Measurements from ENCODE around the gene STON2.

STON2 gene, protein sequence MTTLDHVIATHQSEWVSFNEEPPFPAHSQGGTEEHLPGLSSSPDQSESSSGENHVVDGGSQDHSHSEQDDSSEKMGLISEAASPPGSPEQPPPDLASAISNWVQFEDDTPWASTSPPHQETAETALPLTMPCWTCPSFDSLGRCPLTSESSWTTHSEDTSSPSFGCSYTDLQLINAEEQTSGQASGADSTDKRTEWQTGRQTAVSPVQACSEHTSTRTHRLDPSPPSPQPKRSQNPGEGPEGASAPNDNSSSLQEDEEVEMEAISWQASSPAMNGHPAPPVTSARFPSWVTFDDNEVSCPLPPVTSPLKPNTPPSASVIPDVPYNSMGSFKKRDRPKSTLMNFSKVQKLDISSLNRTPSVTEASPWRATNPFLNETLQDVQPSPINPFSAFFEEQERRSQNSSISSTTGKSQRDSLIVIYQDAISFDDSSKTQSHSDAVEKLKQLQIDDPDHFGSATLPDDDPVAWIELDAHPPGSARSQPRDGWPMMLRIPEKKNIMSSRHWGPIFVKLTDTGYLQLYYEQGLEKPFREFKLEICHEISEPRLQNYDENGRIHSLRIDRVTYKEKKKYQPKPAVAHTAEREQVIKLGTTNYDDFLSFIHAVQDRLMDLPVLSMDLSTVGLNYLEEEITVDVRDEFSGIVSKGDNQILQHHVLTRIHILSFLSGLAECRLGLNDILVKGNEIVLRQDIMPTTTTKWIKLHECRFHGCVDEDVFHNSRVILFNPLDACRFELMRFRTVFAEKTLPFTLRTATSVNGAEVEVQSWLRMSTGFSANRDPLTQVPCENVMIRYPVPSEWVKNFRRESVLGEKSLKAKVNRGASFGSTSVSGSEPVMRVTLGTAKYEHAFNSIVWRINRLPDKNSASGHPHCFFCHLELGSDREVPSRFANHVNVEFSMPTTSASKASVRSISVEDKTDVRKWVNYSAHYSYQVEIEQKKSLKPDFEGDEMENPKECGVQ

DNA sequence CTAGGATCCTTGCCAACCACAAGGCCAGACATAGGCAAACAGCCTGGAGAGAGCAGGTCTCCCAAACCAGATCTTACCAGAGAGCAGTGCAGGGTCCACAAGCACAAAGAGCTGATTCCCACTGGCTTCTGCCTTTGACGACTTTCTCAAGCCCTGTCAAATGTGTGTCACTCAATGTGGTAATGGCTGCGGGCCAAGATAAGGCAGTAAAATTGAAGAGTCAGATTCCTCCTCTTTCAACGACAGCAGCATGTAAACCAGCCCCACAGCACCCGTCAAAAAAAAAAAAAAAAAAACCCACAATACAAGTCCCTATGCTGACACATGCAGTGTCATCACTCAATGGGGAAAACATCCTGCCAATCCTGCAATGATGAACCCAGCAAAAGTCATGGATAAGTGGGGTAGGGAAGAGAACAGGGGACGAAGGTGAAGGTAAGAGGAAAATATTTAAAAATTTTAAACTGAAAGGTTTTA lies at the start of gene STON2:
STON2 (minus strand) TSS at position 123 of the 477 bp plus-strand sequence. CDS start 1,942 bp downstream, outside the sequence.
- no peaks in the 10 kb centered on the region for H3K36me3 Mint-ChIP-seq
- peaks cover 1% of the 10 kb centered on the region for H3K27me3 Mint-ChIP-seq
- DNase-seq (ENCODE audit: low spot score in 2 of 2) (no peak), ATAC-seq (ENCODE audit: low read depth) (no peak)
- H3K4me1 Mint-ChIP-seq, result no peaks in the 10 kb centered on the region
- H3K27ac Mint-ChIP-seq, result no peak within 1 kb of the TSS
- H3K9me3 Mint-ChIP-seq, result peaks cover 2% of the 10 kb centered on the region
- H3K4me3 Mint-ChIP-seq, result no peak within 1 kb of the TSS

DNA sequence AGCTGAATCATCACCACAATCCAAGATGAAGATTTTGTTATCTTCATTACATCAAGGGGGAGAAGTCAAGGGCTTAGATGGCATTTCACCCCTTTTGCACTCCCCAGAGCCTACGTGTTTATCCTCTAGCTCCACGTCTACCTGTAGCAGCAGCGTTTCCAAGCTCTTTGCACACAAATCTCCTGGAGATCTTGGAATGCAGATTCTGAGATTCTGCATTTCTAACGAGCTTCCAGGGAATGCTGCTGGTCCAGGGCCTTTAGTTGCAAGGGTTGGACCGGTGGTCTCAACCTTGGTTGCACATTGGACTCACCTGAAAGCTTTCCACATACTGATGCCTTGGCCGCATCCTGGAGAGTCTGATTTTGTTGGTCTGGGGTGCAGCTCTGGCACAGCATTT lies 49.5 kb upstream of the STON2 start:
- H3K9me3 Mint-ChIP-seq, result no peaks in the 10 kb centered on the region
- H3K4me3 Mint-ChIP-seq, result no peak overlapping the region
- peaks cover 12% of the 10 kb centered on the region for H3K27me3 Mint-ChIP-seq
- no peak overlapping the region for H3K27ac Mint-ChIP-seq
- no peak for ATAC-seq (ENCODE audit: low read depth)
- no peak for DNase-seq (ENCODE audit: low spot score in 2 of 2)
- no peaks in the 10 kb centered on the region for H3K4me1 Mint-ChIP-seq
- H3K36me3 Mint-ChIP-seq, result no peaks in the 10 kb centered on the region

DNA sequence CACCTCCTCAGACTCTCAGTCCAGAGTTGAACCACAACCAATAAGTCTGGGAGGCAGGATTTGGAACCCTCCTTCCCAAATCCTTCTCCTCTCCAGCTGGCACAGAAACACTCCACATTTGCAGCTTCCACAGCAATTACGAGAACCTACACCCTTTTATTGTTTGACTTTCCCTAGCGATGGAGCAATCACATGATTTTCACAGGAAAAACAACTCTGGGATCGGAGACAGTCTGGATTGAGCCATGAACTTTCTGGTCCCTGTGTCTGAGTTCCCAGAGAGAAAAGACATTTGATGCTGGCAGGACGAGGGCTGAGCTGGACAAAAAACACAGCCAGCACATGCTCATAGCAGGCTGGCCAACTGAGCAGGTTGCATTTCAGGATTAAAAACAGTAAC lies 49.0 kb upstream of the STON2 start:
- no peak overlapping the region for H3K4me3 Mint-ChIP-seq
- no peak for DNase-seq (ENCODE audit: low spot score in 2 of 2)
- H3K36me3 Mint-ChIP-seq, result no peaks in the 10 kb centered on the region

DNA sequence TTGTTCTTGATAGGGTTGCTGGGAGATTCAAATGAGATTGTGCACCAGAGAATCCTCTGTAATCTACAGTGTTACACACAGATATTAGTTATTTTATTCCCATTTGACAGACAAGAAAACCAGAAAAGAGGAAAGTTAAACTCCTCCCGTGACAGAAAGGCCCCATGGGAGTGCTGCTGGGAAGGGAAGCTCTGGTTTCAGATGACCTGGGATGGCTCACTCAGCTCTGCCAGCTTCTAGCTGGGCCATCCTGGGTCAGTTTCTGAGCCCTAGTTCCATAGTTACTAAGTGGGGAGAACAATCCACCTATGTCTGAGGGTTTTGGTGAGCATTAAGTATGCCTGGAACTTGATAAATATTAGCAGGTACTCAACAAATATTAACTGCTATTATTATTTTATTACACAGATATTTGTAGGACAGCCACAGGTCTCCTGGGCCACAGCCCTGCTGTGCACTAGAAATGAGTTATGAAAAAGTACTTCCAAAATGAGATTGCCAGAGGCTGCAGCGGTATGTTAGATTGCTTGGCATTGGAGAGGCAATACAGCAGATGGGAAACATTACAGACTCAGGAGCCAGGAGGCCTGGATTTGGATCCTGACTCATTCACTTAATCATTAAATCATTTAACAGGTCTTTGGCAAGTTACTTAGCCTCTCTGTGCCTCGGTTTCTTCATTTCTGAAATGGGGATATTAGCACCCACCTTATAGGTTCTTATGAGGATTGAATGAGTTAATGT lies 47.1 kb upstream of the STON2 start:
- H3K36me3 Mint-ChIP-seq, result no peaks in the 10 kb centered on the region
- H3K27ac Mint-ChIP-seq, result no peak overlapping the region
- no peaks in the 10 kb centered on the region for H3K4me1 Mint-ChIP-seq
- ATAC-seq (ENCODE audit: low read depth) (no peak), DNase-seq (ENCODE audit: low spot score in 2 of 2) (no peak)
- H3K4me3 Mint-ChIP-seq, result no peak overlapping the region
- H3K27me3 Mint-ChIP-seq, result peaks cover 21% of the 10 kb centered on the region
- H3K9me3 Mint-ChIP-seq, result peaks cover 2% of the 10 kb centered on the region

More for the DNA sequence above, 49.0 kb upstream of the STON2 start:
- H3K27me3 Mint-ChIP-seq, result peaks cover 12% of the 10 kb centered on the region
- no peak for ATAC-seq (ENCODE audit: low read depth)
- no peak overlapping the region for H3K27ac Mint-ChIP-seq
- no peaks in the 10 kb centered on the region for H3K4me1 Mint-ChIP-seq
- no peaks in the 10 kb centered on the region for H3K9me3 Mint-ChIP-seq

DNA sequence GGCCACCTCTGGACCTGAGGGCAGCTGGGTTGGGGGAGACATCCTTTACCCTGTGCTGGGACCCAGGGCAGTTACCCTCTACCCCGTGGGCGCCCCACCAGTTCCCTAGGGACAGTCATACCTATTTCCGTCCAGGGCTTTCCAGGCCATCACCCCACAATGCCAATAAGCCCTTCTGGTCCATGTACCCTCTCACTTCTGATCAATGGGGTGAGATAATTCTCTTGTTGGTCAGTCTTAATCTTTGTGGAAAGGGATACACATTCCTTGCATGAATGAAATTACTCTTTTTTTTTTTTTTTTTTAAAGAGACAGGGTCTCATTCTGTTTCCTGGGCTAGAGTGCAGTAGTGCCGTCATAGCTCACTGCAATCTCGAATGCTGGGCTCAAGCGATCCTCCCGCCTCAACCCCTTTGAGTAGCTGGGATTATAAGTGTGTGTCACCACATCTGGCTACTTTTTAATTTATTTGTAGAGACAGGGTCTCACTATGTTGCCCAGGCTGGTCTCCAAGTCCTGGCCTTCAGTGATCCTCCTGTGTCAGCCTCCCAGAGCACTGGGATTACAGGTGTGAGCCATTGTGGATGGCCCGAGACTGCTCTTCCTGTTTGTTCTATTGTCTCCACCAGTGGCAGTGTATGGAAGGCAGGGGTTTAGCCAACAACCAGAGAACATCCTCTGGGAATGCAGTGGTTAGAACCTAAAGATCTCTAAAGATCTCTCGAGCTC lies 46.3 kb upstream of the STON2 start:
- Mint-ChIP-seq H3K36me3 (no peaks in the 10 kb centered on the region), H3K27ac (no peak overlapping the region), H3K27me3 (peaks cover 25% of the 10 kb centered on the region), H3K4me3 (no peak overlapping the region), H3K4me1 (no peaks in the 10 kb centered on the region), H3K9me3 (peaks cover 2% of the 10 kb centered on the region)
- ATAC-seq (ENCODE audit: low read depth), result no peak
- no peak for DNase-seq (ENCODE audit: low spot score in 2 of 2)

DNA sequence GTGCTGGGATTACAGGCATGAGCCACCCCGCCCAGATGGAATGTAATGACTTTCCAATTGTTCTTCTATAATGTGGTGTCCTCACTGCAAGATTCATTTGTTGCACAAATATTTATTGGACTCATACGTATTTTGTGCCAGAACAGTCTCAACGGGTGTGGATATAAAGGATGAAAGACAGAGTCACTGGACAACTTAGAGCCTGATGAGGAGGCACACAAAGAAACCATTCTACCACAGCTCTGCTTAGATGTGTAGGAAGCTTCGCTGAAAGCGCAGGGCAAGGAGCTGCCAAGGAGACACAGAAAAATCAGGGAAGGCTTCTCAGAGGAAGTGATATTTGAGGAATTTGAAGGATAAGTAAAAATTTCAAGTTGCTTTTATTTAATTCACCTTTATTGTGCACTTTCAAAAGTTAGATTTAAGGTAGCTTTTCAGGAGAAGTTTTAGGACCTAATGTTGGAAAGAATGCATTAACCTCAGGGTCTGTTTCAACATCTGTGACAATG lies 41.6 kb upstream of the STON2 start:
- Mint-ChIP-seq H3K36me3 (no peaks in the 10 kb centered on the region), H3K27me3 (peaks cover 35% of the 10 kb centered on the region), H3K9me3 (peaks cover 2% of the 10 kb centered on the region), H3K4me3 (no peak overlapping the region), H3K27ac (no peak overlapping the region), H3K4me1 (peaks cover 3% of the 10 kb centered on the region)
- DNase-seq (ENCODE audit: low spot score in 2 of 2), result no peak
- ATAC-seq (ENCODE audit: low read depth), result no peak

DNA sequence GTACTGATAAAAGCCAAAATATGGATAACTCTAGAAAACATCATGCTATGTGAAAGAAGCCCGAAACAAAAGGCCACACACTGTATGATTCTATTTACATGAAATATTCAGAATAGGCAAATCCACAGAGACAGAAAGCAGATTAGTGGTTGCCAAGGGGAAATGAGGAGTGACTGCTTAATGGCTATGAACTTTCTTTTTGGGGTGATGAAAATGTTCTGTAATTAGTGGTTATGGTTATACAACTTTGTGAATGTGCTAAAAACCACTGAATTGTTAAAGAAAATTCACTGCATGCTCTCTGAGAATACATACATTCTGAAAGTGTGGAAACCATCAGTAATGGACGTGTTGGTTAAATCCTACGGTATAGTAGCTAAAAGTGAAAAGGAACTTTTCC lies 39.9 kb upstream of the STON2 start:
- Mint-ChIP-seq H3K27ac (no peak overlapping the region), H3K9me3 (peaks cover 2% of the 10 kb centered on the region), H3K36me3 (no peaks in the 10 kb centered on the region), H3K4me1 (peaks cover 8% of the 10 kb centered on the region), H3K27me3 (peaks cover 39% of the 10 kb centered on the region), H3K4me3 (no peak overlapping the region)
- no peak for DNase-seq (ENCODE audit: low spot score in 2 of 2)
- ATAC-seq (ENCODE audit: low read depth), result no peak

DNA sequence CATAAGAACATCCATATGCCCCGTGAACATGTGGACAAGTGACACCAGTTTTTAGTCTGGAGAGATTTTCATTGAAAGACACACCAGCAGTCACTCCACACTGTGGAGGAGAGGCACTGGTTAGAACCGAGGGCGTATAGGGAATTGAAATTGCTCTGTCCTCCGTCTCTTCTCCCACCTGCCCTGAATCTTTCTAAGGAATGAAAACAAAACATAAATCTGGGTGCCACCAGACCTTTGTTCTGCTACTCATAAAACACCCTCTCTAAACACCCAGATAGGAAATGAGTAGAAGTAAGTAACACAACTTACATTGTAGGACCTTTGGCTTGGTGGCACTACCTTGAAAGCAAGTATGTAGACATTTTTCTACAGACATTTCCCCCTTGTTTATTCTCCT lies 37.1 kb upstream of the STON2 start:
- Mint-ChIP-seq H3K9me3 (no peaks in the 10 kb centered on the region), H3K4me1 (peaks cover 8% of the 10 kb centered on the region), H3K36me3 (no peaks in the 10 kb centered on the region), H3K27ac (no peak overlapping the region), H3K27me3 (peaks cover 48% of the 10 kb centered on the region), H3K4me3 (peak overlapping the region; percentile 62)
- ATAC-seq (ENCODE audit: low read depth), result no peak
- DNase-seq (ENCODE audit: low spot score in 2 of 2), result no peak

DNA sequence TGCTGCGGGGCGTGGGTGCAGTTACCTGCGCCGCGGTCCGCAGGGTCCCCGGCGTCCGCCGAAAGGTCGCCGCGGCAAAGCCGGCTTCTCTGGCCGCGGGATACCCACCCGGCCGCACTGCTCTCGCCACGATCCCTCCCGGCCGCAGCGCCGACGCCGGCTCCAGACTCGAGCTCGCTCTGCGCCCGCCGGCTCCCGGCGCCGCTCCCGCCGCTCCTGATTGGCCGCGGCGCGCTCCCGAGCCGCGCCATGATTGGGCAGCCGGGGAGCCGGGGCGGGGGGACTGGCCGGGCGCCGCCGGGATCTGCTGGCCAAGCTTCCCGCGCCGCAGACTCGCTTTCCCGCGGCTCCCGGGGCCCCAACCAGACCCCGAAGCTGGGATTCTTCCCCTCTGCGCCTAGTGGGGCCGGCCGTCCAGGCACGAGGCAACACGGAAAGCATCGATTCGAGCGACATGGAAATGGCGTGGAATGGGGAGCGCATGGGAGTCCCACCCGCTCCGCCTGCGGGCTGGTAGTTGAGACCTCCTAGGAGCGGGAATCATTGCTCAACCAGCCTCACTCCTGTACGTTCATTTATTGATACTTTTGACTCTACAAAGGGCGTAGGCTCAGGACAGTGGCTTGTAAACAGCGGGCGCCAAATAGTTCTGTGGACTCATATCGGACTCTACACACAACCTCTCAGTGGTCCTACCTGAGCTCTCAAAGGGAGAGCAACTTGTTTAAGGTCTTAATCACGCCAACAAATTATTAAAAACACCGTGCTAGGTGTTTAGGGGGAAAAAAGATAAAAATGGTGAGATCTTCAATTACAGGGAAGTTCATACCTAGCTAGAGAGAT lies 36.4 kb upstream of the STON2 start:
- no peak overlapping the region for H3K27ac Mint-ChIP-seq
- peak overlapping the region; percentile 62 for H3K4me3 Mint-ChIP-seq
- no peak for DNase-seq (ENCODE audit: low spot score in 2 of 2)
- ATAC-seq (ENCODE audit: low read depth), result peak; percentile 40
- peaks cover 8% of the 10 kb centered on the region for H3K4me1 Mint-ChIP-seq
- H3K36me3 Mint-ChIP-seq, result no peaks in the 10 kb centered on the region
- peaks cover 47% of the 10 kb centered on the region for H3K27me3 Mint-ChIP-seq
- no peaks in the 10 kb centered on the region for H3K9me3 Mint-ChIP-seq

DNA sequence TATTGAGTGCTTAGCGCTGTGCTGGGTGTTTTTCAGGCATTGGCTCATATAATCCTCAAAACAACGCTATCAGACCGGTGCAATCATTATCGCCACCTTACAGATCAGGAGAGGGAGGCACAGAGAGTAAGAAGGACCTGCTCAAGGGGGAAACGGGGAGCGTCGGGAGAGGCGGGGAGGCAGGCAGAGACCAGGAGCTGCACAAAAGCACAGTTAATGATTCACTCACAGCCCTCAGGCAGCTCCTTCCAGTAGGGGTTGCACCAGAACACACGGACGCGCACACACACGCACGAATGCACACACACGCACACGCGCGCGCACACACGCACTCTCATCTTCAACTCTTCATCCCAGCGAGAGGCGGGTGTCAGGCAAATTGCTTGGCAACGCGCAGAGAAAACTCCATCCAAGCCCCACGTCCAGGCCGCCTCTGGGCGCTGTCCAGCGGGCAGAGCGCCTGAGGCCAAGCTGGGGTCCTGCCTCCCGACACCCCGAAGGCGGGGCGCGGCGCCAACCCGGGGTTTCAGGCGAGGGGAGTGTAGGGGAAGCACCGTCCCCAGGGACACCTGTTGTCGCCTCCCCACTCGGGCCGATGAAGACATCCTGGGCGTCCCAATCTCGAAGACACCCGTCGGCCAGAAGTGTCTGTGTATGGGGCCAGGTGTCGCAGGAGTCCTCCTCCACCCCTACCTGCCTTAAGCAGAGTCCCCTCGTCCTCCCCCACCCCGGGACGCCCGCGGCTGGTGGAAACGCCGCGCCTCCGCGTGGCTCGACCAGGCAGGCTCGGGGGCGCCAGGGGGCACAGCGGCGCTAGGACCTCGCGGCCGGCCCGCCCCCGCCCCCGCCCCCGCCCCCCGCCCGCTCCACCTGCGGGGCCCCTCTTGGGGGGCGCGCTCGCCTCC lies 35.5 kb upstream of the STON2 start:
- ATAC-seq (ENCODE audit: low read depth), result peak; percentile 64
- Mint-ChIP-seq H3K4me3 (peak overlapping the region; percentile 80), H3K27me3 (peaks cover 42% of the 10 kb centered on the region), H3K9me3 (no peaks in the 10 kb centered on the region), H3K27ac (no peak overlapping the region), H3K4me1 (peaks cover 8% of the 10 kb centered on the region), H3K36me3 (no peaks in the 10 kb centered on the region)
- DNase-seq (ENCODE audit: low spot score in 2 of 2), result peak; percentile 10 to 25

DNA sequence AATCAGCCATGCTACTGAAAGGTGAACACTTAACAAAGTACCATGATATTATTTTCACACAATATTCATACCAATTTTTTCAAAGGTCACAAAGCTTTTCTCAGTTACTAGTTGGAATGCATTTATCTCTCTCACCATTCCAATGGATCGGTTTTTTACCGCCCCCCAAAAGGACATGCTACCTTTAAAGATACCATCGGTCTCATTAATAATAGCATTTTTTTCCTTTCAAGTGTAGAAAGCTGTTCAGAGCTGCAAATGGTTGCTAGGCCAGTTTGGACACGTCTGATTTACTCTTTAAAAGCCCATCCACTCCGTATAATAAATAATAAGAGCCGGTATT lies 34.9 kb upstream of the STON2 start:
- Mint-ChIP-seq H3K27ac (no peak overlapping the region), H3K9me3 (no peaks in the 10 kb centered on the region), H3K4me1 (peaks cover 8% of the 10 kb centered on the region), H3K36me3 (no peaks in the 10 kb centered on the region), H3K27me3 (peaks cover 42% of the 10 kb centered on the region), H3K4me3 (peak overlapping the region; percentile 80)
- ATAC-seq (ENCODE audit: low read depth) (no peak), DNase-seq (ENCODE audit: low spot score in 2 of 2) (no peak)

DNA sequence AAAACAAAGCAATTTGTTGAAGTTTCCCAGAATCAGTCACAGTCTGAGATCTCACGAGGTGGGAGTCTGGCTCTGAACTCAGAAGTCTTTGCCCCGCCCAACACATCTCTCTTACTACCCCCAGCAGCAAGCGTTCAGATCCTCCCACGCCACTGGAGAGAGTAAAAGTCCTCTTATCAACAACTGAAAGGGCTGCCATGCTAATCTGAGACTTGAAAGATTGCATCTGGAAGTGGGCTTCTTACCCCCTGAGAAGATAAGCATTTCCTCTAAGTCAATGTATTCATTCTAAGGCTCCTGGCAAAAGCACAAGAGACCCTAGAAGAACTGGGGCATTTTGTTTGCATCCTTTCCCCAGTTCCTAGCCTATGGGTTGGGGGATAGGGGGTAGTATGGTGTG lies 34.1 kb upstream of the STON2 start:
- peaks cover 40% of the 10 kb centered on the region for H3K27me3 Mint-ChIP-seq
- no peak overlapping the region for H3K27ac Mint-ChIP-seq
- H3K4me1 Mint-ChIP-seq, result peaks cover 8% of the 10 kb centered on the region
- no peak for DNase-seq (ENCODE audit: low spot score in 2 of 2)
- H3K9me3 Mint-ChIP-seq, result no peaks in the 10 kb centered on the region
- no peak overlapping the region for H3K4me3 Mint-ChIP-seq
- H3K36me3 Mint-ChIP-seq, result no peaks in the 10 kb centered on the region
- no peak for ATAC-seq (ENCODE audit: low read depth)

Measured in memory B cell (primary cell).